GM18517 (cell line): ENCODE results near the gene MCOLN1.

Source experiments
- ATAC-seq: cut with Tn5 transposase; IDR thresholded peaks from one replicate; pipeline ENCODE4 v1.9.1; 2021; ENCODE audit warnings: mild to moderate bottlenecking, moderate library complexity; ENCODE audit not compliant: unreplicated experiment

Gene MCOLN1

GRCh38 chr19:7522072-7522922 is at the start of gene MCOLN1:
Gene MCOLN1 (plus strand): TSS chr19:7522624. CDS start chr19:7522751, 127 bp downstream.
- peak; percentile 86 for ATAC-seq

DNA sequence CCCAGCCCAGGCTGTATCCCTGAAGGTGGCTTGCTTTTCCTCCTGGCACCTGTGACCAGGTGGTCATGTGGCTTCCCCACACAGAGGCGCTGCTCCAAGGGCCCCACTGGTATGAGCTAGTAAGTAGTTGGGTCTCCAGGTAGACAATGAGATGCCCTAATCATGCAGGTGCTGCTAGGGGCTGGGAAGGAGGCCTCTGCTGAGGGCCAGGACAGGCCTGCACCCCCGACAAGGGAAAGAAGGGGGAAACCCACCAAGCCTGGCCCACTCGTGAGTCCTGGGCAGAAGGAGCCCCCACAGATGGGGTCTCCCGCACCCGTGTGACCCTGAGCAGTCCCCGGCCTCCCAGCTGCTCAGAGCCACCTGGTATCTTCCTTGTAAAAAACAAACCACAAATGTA is 46.8 kb upstream of the MCOLN1 start:
- no peak for ATAC-seq

- ATAC-seq, result no peak
These were observed 46.2 kb upstream of the MCOLN1 start for GRCh38 chr19:7476241-7476640.

- ATAC-seq, result no peak
These were observed 45.5 kb upstream of the MCOLN1 start for GRCh38 chr19:7476777-7477494.

DNA sequence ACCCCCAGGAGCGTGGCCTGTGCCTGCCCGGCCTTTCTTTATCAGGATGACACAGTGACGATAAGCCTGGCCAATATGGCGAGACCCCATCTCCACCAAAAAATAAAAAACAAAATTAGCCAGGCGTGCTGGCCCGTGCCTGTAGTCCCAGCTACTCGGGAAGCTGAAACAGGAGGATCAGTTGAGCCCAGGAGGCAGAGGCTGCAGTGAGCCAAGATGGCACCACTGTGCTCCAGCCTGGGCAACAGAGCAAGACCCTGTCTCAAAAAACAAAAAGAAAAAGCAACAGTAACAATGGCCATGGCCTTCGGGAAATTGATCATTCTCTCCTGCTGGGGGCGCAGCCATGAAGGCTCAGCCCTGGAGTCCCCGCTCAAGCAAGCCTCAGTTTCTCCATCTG is 44.7 kb upstream of the MCOLN1 start:
- ATAC-seq, result no peak

GRCh38 chr19:7478173-7478842 is 44.1 kb upstream of the MCOLN1 start:
- ATAC-seq, result no peak

DNA sequence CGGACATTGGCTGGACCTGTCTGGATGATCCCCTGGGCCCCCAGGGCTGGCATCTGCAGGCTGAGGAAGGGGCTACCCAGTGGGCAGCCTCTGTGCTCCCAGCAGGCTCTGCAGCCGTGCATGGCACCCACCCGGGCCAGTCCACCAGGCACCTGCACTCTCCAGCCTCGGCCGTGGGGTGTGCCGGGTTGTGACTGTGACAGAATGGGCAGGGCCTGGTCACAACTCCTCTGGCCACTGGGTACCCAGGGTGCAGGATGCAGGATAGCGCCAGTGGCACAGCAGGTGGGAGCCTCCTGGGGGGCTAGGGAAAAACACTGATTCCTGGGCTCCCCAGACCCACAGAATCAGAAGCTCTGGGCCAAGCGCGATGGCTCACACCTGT is 43.6 kb upstream of the MCOLN1 start:
- no peak for ATAC-seq

- ATAC-seq, result no peak
These were observed 42.0 kb upstream of the MCOLN1 start for GRCh38 chr19:7480222-7480969.

DNA sequence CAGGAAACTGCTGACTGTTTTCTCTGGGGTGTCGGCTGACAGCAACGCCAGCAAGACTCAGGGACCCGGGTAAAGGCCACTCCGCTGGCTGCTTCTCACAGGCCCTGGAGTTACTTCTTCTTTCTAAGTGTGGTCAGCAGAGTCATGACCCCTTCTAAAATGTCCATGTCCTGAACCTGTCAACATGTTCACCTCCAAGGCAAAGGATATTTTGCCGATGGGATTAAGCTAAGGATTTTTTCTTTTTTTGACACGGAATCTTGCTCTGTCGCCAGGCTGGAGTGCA is 41.5 kb upstream of the MCOLN1 start:
- ATAC-seq, result no peak

GRCh38 chr19:7482584-7483439 is 39.6 kb upstream of the MCOLN1 start:
- no peak for ATAC-seq

GRCh38 chr19:7483720-7484201 is 38.7 kb upstream of the MCOLN1 start:
- ATAC-seq, result no peak

GRCh38 chr19:7486923-7487322 is 35.5 kb upstream of the MCOLN1 start:
- no peak for ATAC-seq

GRCh38 chr19:7488736-7489353 is 33.6 kb upstream of the MCOLN1 start, which contains the start of gene PEX11G:
Gene PEX11G (minus strand): TSS chr19:7489035. CDS start chr19:7489010, 25 bp downstream.
- ATAC-seq, result no peak

DNA sequence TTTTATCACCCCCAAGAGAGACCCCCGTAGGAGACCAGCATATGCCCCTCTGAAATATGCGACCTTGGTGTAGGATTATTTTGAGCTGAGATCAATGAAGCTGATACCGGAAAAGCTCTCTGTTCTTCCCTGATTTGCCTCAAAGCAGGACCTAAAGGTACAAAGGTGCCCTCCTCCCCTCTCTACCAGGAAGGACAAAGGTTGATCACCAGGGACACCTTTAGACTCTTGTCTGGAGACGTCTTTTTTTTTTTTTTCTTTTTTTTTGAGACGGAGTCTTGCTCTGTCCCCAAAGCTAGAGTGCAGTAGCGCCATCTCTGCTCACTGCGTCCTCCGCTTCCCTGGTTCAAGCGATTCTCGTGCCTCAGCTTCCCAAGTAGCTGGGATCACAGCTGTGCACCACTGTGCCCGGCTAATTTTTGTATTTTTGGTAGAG is 32.8 kb upstream of the MCOLN1 start:
- no peak for ATAC-seq

- no peak for ATAC-seq
These were observed 30.3 kb upstream of the MCOLN1 start for GRCh38 chr19:7492142-7492541.

GRCh38 chr19:7492558-7492957 is 29.9 kb upstream of the MCOLN1 start:
- ATAC-seq, result no peak

DNA sequence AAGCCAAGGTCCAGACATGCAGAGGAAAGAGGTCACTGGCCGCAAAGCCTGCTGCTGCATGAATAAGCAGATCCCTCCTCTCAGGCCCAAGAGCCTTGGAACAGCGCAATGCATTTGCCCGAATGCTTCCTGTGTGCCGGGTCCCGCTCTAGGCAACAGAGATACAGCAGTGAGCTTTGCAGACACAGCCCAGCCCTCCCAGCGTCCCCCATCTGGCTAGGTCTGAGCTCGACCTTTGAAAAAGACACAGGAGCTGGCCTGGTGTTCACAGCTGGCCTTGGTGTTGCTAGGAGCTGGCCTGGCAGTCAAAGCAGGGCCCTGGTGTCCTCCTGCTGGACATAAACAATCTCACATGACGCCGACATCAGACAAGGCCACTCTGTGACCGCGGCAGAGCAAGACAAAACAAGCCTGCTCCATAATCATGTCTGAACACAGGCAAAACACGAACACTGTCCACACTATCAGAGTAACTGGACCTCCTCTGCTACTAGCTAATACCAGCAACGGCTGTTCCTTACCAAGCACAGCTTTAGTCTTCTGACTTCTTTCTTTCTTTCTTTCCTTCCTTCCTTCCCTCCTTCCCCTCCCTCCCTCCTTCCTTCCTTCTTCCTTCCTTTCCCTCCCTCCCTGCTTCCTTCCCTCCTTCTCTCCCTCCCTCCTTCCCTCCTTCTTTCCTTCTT is 27.9 kb upstream of the MCOLN1 start:
- ATAC-seq, result no peak

DNA sequence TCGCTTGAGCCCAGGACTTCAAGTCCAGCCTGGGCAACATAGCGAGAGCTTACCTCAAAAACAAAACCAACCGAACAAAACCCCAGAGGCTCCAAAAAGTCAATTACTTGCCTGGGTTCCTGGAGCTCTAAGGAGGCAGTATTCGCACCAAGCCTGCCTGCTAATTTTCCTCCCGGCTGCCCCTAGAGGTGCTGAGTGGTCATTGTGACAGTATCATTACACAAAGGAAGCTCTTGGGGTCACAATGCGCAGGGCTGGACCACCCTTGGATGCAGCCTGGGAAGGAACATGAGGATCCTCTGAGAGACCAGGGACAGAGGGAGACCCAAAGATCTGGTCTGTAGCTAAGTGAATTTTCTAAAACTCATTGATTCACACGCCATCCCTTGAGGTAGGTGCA is 25.1 kb upstream of the MCOLN1 start:
- no peak for ATAC-seq
